BJ (cell line): ENCODE results near the gene HECW1. TPM values are rescaled to one million over a fixed set of nuclear protein-coding genes. Genes with fewer than 3 reads are reported as not detected.
A peak's percentile ranks its signal among the peaks of the same experiment; 100 is the strongest.

Experiments used
- CTCF ChIA-PET: fragments of 350-600 bp; formaldehyde crosslinking; extraction: SDS; loops from one replicate; lab custom pipeline; 2021; ENCODE audit warnings: antibody characterized with exemption, inconsistent platforms; lab: Yijun Ruan, JAX
- POLR2A ChIA-PET: fragments of 300-600 bp; sonication (Branson Sonifier 250); formaldehyde crosslinking; extraction: SDS; loops from one replicate; lab custom pipeline; 2021; ENCODE audit warnings: antibody characterized with exemption; lab: Charles Lee
- DNase-seq: peaks from one replicate; pipeline ENCODE4 v3.0.0-alpha.2; 2011; ENCODE audit warnings: low read depth
- H3K27me3 ChIP-seq: 2 replicates; pipeline ENCODE4 v1.6.0; 2011; ENCODE audit warnings: low read length; ENCODE audit not compliant: control insufficient read depth, insufficient read depth
- H3K36me3 ChIP-seq: 2 replicates; pipeline ENCODE4 v1.5.1; 2011; ENCODE audit warnings: low read length; ENCODE audit not compliant: control insufficient read depth, insufficient read depth
- H3K4me3 ChIP-seq: 2 replicates; pipeline ENCODE4 v1.5.1; 2011; ENCODE audit warnings: low read depth, mild to moderate bottlenecking, control low read depth, low read length
- polyA plus RNA-seq: library from polyadenylated mRNA; depleted of rRNA; stranded (reverse); fragments of >200 nt; gene quantifications from 2 replicates; pipeline ENCODE4 v1.2.3, GENCODE V29; 2011
- TF ChIP-seq, protein P1 (sequence below): IDR thresholded peaks from 2 replicates; pipeline ENCODE4 v1.5.1; 2011; ENCODE audit warnings: low read depth, mild to moderate bottlenecking, control low read depth, inconsistent platforms, low read length, moderate library complexity; ENCODE audit not compliant: insufficient read depth

HECW1 gene
- polyA plus RNA-seq, 1 experiment = 2.9 TPM

DNA sequence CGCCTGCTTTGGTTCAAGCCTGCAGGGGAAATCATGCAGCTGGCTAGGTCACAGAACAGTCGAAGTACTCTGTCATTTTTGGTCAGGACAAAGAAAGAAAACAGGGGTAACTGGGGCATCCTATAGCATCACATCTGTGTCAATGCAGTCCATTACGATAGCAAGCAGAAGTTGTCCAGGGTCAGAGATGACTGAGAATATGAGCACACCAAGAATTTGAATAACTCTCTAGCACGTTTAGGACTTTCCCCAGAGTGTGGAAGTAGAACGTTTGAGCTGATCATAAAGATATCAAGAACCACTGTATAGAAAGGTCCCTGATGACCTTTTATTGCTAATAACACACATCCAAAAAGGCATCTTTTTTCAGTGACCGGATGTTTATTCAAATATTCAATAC is 12.7 kb upstream of the HECW1 start:
- TF ChIP-seq, protein P1, sequence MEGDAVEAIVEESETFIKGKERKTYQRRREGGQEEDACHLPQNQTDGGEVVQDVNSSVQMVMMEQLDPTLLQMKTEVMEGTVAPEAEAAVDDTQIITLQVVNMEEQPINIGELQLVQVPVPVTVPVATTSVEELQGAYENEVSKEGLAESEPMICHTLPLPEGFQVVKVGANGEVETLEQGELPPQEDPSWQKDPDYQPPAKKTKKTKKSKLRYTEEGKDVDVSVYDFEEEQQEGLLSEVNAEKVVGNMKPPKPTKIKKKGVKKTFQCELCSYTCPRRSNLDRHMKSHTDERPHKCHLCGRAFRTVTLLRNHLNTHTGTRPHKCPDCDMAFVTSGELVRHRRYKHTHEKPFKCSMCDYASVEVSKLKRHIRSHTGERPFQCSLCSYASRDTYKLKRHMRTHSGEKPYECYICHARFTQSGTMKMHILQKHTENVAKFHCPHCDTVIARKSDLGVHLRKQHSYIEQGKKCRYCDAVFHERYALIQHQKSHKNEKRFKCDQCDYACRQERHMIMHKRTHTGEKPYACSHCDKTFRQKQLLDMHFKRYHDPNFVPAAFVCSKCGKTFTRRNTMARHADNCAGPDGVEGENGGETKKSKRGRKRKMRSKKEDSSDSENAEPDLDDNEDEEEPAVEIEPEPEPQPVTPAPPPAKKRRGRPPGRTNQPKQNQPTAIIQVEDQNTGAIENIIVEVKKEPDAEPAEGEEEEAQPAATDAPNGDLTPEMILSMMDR = no peak
- no peaks in the 10 kb centered on the region for H3K36me3 ChIP-seq
- no peak for DNase-seq
- ChIA-PET CTCF (interaction anchor here (2.0 kb wide), 1 partner anchor 158 kb away, joined by 7 read pairs; no protein-coding TSS in a partner anchor), POLR2A (no interaction called here)
- H3K27me3 ChIP-seq = no peaks in the 10 kb centered on the region
- H3K4me3 ChIP-seq = no peak overlapping the region

DNA sequence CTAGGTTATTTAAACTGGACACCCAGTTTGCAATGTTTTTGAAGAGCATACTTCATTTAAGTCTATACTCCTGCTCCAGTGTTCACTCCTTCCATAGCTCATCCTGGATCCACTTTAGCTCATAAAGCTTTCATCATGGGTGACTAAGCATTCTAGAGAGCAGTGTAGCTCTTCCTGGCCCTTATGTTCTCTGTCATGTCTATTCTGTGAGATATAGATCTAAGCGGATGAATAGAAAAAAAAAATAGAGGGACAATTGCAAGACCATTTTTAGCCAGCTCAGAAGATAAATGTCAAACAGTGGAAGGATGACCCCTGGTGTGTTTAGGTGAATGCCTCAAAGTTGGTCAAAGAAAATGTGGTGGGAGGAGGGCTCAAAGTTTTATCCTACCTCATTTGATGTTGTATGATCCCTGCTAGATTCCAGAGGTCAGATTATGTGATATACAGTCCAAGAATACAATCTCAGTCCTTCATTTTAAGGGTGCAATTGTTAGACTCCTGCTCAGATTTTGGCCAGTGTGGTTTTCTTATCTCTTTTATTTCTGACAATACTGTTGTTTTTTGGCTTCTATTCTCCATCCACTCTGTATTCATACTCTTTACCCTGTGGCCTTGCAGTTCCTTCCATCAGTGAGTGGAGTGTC is 7.5 kb upstream of the HECW1 start:
- ChIA-PET CTCF (interaction anchor here (1.3 kb wide), 1 partner anchor 67 kb away, joined by 3 read pairs; no protein-coding TSS in a partner anchor), POLR2A (no interaction called here)

DNA sequence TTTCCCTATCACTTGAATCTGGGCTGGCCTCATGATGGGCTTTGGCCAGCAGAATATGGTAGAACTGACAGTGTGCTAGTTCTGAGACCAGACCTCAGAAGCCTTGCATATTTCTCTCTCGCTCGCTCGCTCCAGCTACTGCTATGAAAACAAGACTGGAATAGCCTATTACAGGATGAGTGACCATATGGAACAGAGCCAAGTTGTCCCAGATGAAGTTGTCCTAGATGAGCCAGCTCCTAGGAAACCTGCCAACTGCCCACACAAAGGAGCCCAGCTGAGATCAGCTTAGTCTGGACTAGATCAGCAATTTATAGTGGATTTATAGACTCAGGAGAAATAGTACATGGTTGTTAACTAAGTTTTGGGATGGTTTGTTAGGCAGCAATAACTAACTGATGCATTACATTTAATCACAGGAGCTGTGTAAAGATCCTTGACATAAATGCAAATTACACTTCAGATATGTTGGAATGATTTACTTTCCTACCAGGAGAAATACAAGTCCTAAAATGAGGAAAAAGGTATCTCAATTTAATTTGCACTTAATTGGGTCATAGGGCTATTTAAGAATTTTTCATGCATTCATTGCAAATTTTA is 6.8 kb upstream of the HECW1 start:
- Histone ChIP-seq H3K4me3 (no peak overlapping the region), H3K27me3 (no peaks in the 10 kb centered on the region), H3K36me3 (no peaks in the 10 kb centered on the region)
- POLR2A ChIA-PET = no interaction called here
- DNase-seq = no peak
- TF ChIP-seq, protein P1 = no peak
- CTCF ChIA-PET = interaction anchor here (1.3 kb wide), 1 partner anchor 68 kb away, joined by 3 read pairs; no protein-coding TSS in a partner anchor

More for the DNA sequence above, 7.5 kb upstream of the HECW1 start:
- no peak overlapping the region for H3K4me3 ChIP-seq
- no peak for DNase-seq
- no peaks in the 10 kb centered on the region for H3K36me3 ChIP-seq
- H3K27me3 ChIP-seq = no peaks in the 10 kb centered on the region
- TF ChIP-seq, protein P1 = no peak

DNA sequence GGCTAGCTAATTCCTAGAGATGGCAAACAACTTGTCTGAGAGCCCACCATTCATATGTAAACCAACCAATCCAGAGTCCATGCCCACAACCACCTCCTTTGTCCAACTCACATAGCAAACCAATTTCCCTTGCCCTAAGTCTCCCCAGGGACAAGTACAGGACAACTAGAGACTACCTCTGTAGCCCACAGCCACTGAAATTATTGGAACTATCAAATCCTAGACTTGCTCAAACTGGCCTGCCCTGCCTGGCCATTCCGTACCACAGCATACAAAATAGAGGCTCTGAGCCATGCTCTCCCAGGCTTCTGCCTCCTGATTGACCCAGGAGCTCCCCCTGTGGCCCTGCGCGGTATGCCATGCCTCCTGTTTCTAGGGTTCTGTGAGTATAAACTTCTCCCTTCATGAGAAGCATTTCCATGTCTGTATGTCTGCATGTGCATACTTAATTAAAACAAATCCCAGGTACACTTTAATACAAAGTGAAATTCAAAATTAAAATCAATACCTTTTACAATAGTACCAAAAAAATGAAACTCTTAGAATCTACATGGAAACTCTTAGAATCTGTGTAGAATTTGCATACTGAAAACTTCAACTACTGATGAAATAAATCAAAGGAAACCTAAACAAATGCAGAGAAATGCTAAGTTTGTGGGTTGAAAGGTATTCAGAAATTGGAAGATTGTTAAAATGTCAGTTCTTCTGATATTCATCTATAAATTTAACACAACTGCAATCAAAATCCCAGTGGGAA is 4.0 kb upstream of the HECW1 start:
- DNase-seq = no peak
- no peaks in the 10 kb centered on the region for H3K36me3 ChIP-seq
- TF ChIP-seq, protein P1 = peak; percentile 96
- CTCF ChIA-PET = interaction anchor here (0.7 to 2.9 kb wide), 23 partner anchors 9 to 461 kb away, joined by 3 to 18 read pairs (median 4); partner anchors contain the start of genes MRPL32 and PSMA2
- peaks cover 16% of the 10 kb centered on the region for H3K27me3 ChIP-seq
- no peak overlapping the region for H3K4me3 ChIP-seq
- POLR2A ChIA-PET = no interaction called here
